Panc1 (cell line): ENCODE results near the gene GNAQ. TPM values are rescaled to one million over a fixed set of nuclear protein-coding genes. Genes with fewer than 3 reads are reported as not detected.

ENCODE experiments used
- ATAC-seq: fragments of 200-7000 bp; cut with Tn5 transposase; 2 replicates; pipeline ENCODE4 v1.9.1; 2020; ENCODE audit warnings: mild to moderate bottlenecking, moderate library complexity
- BruUV-seq: library from RNA; stranded (reverse); fragments of 400-500 nt; replicated peaks from 2 replicates; lab custom pipeline; 2021; lab: Mats Ljungman, UMichigan
- CTCF ChIA-PET: fragments of 300-600 bp; sonication (Branson Sonifier 250); formaldehyde crosslinking; loops from one replicate; lab custom pipeline; 2022; ENCODE audit warnings: antibody characterized with exemption; lab: Charles Lee
- POLR2A ChIA-PET: fragments of 300-600 bp; sonication (Branson Sonifier 250); formaldehyde crosslinking; loops from one replicate; lab custom pipeline; 2022; ENCODE audit warnings: antibody characterized with exemption; lab: Charles Lee
- DNase-seq: peaks from one replicate; pipeline ENCODE4 v3.0.0-alpha.2; 2010; ENCODE audit warnings: low read depth, low spot score
- H3K27ac ChIP-seq: 2 replicates; pipeline ENCODE4 v1.5.1; 2011; ENCODE audit warnings: mild to moderate bottlenecking, low read length, inconsistent platforms
- H3K27me3 ChIP-seq: fragments of 200-500 bp; sonication (Bioruptor generic); 2 replicates; pipeline ENCODE4 v1.6.0; 2014; ENCODE audit warnings: low read length, inconsistent platforms; ENCODE audit not compliant: control insufficient read depth, insufficient read depth
- H3K36me3 ChIP-seq: fragments of 200-500 bp; sonication (Bioruptor generic); 2 replicates; pipeline ENCODE4 v1.5.1; 2014; ENCODE audit warnings: inconsistent platforms, mild to moderate bottlenecking, low read length, moderate library complexity; ENCODE audit not compliant: control insufficient read depth, insufficient read depth
- H3K4me1 ChIP-seq: 2 replicates; pipeline ENCODE4 v1.5.1; 2011; ENCODE audit warnings: inconsistent platforms, mild to moderate bottlenecking, low read length, moderate library complexity; ENCODE audit not compliant: control insufficient read depth, insufficient read depth
- H3K4me3 ChIP-seq, 2 experiments: 2 replicates each; pipeline ENCODE4 v1.5.1; 2011 to 2012; ENCODE audit warnings: low read depth in 2 of 2, low read length in 2 of 2, mild to moderate bottlenecking in 2 of 2, inconsistent platforms in 1 of 2, moderate library complexity in 1 of 2
- H3K9me3 ChIP-seq: fragments of 200-500 bp; sonication (Bioruptor generic); 2 replicates; pipeline ENCODE4 v1.5.1; 2014; ENCODE audit warnings: low read depth, mild to moderate bottlenecking, inconsistent platforms, low read length, moderate library complexity; ENCODE audit not compliant: control insufficient read depth, insufficient read depth
- POLR2AphosphoS5 ChIP-seq: IDR thresholded peaks from 2 replicates; pipeline ENCODE4 v1.6.1; 2012; ENCODE audit warnings: mild to moderate bottlenecking, low read depth, low read length, moderate library complexity
- REST ChIP-seq, 2 experiments: IDR thresholded peaks; 2 replicates each; pipeline ENCODE4 v1.6.1; 2011 to 2012; ENCODE audit warnings: low read depth in 2 of 2, control low read depth in 1 of 2, low read length in 1 of 2, mild to moderate bottlenecking in 1 of 2, moderate library complexity in 1 of 2; ENCODE audit not compliant: insufficient read depth in 1 of 2
- SIN3A ChIP-seq: IDR thresholded peaks from 2 replicates; pipeline ENCODE4 v1.6.1; 2012; ENCODE audit warnings: low read depth, mild to moderate bottlenecking, low read length, moderate library complexity, borderline replicate concordance; ENCODE audit not compliant: insufficient read depth
- TCF7L2 ChIP-seq: IDR thresholded peaks from 2 replicates; pipeline ENCODE4 v1.6.1; 2011; ENCODE audit warnings: mild to moderate bottlenecking, low read depth, low read length, inconsistent platforms
- in situ Hi-C: cut with HindIII; loops from 2 replicates; pipeline ENCODE4 v1.10.0; 2016; ENCODE audit warnings: low sequenced_read_pairs, low pct_unique_long_range_greater_than_20kb
- intact Hi-C: fragments of 100-400 bp; cut with micrococcal nuclease; formaldehyde crosslinking; loops from one replicate; pipeline ENCODE4 v1.10.0; 2022; ENCODE audit not compliant: unreplicated experiment
- total RNA-seq: library from RNA; stranded (reverse); gene quantifications from one replicate; pipeline ENCODE4 v1.2.1, GENCODE V29; 2021; ENCODE audit not compliant: unreplicated experiment
- TF ChIP-seq, protein P1 (sequence below): fragments of 450-650 bp; IDR thresholded peaks from 2 replicates; pipeline ENCODE4 v1.5.1; 2017; ENCODE audit warnings: mild to moderate bottlenecking

The GNAQ gene
- total RNA-seq, 1 experiment from 2014 or later = 34.5 TPM

DNA sequence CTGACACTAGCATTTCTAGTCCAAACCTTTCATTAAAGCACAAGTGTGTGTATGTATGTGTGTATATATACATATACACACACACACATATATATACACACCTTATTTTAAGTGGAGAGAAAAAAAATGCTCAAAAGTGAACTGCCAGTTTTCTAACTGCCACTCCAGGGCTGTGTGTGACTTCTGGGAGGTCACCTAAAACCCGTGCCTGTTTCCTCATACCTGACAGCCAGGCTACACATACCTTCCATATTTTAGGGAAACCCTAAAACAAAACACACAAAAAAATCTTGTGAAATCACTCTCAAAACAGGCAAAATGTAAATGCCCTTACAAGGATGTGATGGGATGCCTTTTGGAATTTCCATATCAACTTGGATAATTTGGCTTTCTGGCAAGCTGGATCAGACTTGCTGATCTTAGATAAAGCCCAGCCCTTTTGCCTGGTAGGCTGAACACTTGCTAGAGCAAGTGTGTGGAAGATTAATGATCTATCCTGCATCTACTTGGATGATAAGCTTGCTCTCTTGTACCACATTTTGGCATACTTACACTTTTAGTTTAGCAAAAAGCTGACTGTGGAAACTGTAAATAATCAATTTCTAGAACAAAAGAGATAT, 127.8 kb downstream of the GNAQ start:
- Histone ChIP-seq H3K36me3 (no peaks in the 10 kb centered on the region), H3K9me3 (no peaks in the 10 kb centered on the region), H3K27ac (no peak overlapping the region), H3K4me3 (no peak overlapping the region), H3K4me1 (peaks cover 4% of the 10 kb centered on the region; the same call in 1 of the 2 replicates), H3K27me3 (no peaks in the 10 kb centered on the region)
- ChIA-PET CTCF (no interaction called here), POLR2A (interaction anchor here (0.5 kb wide), 1 partner anchor 145 kb away, joined by 3 read pairs; no protein-coding TSS in a partner anchor)
- in situ Hi-C loops (no loop called here), intact Hi-C loops (no loop called here)
- no TSS peak for BruUV-seq
- TF ChIP-seq POLR2AphosphoS5 = no peak
- TF ChIP-seq REST (IDR thresholded peaks at IDR 0.05; ENCODE audit: insufficient read depth in 1 of 2, low read depth in 2 of 2, low read length in 1 of 2) = no peak
- no peak for TF ChIP-seq TCF7L2
- TF ChIP-seq SIN3A = no peak
- TF ChIP-seq, protein P1, sequence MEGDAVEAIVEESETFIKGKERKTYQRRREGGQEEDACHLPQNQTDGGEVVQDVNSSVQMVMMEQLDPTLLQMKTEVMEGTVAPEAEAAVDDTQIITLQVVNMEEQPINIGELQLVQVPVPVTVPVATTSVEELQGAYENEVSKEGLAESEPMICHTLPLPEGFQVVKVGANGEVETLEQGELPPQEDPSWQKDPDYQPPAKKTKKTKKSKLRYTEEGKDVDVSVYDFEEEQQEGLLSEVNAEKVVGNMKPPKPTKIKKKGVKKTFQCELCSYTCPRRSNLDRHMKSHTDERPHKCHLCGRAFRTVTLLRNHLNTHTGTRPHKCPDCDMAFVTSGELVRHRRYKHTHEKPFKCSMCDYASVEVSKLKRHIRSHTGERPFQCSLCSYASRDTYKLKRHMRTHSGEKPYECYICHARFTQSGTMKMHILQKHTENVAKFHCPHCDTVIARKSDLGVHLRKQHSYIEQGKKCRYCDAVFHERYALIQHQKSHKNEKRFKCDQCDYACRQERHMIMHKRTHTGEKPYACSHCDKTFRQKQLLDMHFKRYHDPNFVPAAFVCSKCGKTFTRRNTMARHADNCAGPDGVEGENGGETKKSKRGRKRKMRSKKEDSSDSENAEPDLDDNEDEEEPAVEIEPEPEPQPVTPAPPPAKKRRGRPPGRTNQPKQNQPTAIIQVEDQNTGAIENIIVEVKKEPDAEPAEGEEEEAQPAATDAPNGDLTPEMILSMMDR = no peak
- ATAC-seq = no peak
- no peak for DNase-seq

DNA sequence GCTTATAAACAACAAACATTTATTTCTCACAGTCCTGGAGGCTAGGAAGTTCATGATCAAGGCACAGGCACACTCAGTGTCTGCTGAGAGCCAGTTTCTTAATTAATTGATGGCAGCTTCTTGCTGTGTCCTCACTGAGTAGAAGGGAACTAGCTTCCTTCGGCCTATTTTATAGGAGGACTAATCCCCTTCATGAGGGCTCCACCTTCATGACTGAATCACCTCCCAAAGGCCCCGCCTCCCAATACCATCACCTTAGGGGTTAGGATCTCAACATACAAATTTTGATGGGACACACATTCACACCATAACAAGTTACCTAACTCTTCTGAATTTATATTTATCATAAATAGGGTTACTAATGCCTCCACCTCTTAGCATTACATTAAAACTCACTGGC, 129.8 kb downstream of the GNAQ start:
- Histone ChIP-seq H3K4me1 (no peaks in the 10 kb centered on the region), H3K27ac (no peak overlapping the region), H3K9me3 (no peaks in the 10 kb centered on the region), H3K4me3 (no peak overlapping the region), H3K27me3 (no peaks in the 10 kb centered on the region), H3K36me3 (no peaks in the 10 kb centered on the region)
- ChIA-PET CTCF (no interaction called here), POLR2A (no interaction called here)
- ATAC-seq (no peak), DNase-seq (no peak)
- BruUV-seq = no TSS peak
- TF ChIP-seq TCF7L2 (no peak), REST (IDR thresholded peaks at IDR 0.05; ENCODE audit: insufficient read depth in 1 of 2, low read depth in 2 of 2, low read length in 1 of 2) (no peak), SIN3A (no peak), POLR2AphosphoS5 (no peak)
- TF ChIP-seq, protein P1 = no peak
- intact Hi-C loops (no loop called here), in situ Hi-C loops (no loop called here)
